NT2/D1 (cell line): ENCODE measurements around the gene LEMD1.

Source experiments
- SUZ12 ChIP-seq: IDR thresholded peaks from 2 replicates; pipeline ENCODE4 v1.6.1; 2011; ENCODE audit not compliant: insufficient read length, insufficient read depth; ENCODE audit errors: extremely low read depth
- YY1 ChIP-seq: IDR thresholded peaks from 2 replicates; pipeline ENCODE4 v1.6.1; 2011; ENCODE audit not compliant: insufficient read length, insufficient read depth

GRCh38 chr1:205374210-205375078 lies 47.4 kb downstream of the LEMD1 start:
- no peak for TF ChIP-seq SUZ12
- TF ChIP-seq YY1 = no peak
